ENCODE measurements around the gene MCHR1.
A peak's percentile ranks its signal among the peaks of the same experiment; 100 is the strongest.
"Not testable (repeated sequence)": the region's sequence is repeated elsewhere in the genome, so short reads cannot be mapped to it uniquely, and the experiment has no call there.

The MCHR1 gene, protein sequence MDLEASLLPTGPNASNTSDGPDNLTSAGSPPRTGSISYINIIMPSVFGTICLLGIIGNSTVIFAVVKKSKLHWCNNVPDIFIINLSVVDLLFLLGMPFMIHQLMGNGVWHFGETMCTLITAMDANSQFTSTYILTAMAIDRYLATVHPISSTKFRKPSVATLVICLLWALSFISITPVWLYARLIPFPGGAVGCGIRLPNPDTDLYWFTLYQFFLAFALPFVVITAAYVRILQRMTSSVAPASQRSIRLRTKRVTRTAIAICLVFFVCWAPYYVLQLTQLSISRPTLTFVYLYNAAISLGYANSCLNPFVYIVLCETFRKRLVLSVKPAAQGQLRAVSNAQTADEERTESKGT

DNA sequence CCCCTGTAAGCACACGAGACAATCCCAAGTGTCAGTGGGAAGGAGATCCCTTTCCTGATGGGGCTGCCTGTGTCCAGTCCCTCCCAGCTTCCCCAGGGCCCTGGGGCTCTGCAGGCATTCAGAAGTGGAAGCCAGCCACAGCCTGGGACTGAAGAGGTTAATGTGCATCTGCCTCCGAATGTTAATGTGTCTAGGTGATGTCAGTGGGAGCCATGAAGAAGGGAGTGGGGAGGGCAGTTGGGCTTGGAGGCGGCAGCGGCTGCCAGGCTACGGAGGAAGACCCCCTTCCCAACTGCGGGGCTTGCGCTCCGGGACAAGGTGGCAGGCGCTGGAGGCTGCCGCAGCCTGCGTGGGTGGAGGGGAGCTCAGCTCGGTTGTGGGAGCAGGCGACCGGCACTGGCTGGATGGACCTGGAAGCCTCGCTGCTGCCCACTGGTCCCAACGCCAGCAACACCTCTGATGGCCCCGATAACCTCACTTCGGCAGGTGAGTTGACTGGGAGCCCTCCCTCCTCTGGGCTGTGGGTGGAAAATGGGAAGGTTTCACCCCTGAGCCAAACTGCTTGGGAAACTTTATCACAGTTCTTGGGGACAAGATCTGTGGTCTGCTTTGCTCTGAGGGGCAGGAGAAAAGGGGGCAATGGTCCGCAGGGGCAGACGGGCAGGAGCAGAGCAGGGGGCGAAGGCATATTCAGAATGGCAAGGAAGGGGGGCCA is at the start of gene MCHR1:
TSS of gene MCHR1 (plus strand) at position 236 of the 715 bp plus-strand sequence. CDS start at position 405, 169 bp downstream.
- FAIRE-seq, result no peak

DNA sequence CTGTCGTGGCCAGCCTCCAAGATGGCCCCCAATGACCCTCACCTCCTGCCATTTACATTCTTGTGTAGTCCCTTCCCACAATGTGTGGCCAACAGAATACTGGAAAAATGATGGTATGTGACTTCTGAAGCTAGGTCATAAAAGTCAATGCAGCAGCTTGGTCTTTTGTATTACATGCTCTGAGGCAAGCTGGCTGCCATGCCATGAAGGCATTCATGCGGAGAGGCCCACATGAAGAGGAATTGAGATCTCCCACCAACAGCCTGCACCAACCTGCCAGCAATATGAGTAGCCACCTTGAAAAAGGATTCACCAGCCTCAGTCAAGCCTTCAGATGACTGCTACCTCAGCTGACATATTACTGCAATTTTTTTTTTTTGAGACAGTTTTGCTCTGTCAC is 47.4 kb upstream of the MCHR1 start:
- no peak for FAIRE-seq

DNA sequence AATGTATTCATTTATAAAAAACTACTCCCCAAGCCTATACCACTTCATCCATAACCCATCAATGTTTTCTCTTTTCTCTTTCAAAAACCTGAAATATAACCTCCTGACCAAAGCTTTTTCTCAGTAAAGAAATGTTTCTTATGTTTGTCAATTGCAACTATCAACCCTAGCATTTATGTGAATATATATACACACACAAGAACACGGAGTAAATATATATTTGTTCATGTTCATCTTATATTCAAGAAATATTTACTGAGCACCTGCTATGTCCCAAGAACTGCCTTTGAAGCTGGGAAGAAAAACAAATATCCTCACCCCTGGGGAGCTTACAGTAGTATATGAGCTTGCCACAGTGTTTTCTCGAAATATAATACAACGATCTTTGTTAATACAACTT is 46.2 kb upstream of the MCHR1 start:
- FAIRE-seq, result no peak

DNA sequence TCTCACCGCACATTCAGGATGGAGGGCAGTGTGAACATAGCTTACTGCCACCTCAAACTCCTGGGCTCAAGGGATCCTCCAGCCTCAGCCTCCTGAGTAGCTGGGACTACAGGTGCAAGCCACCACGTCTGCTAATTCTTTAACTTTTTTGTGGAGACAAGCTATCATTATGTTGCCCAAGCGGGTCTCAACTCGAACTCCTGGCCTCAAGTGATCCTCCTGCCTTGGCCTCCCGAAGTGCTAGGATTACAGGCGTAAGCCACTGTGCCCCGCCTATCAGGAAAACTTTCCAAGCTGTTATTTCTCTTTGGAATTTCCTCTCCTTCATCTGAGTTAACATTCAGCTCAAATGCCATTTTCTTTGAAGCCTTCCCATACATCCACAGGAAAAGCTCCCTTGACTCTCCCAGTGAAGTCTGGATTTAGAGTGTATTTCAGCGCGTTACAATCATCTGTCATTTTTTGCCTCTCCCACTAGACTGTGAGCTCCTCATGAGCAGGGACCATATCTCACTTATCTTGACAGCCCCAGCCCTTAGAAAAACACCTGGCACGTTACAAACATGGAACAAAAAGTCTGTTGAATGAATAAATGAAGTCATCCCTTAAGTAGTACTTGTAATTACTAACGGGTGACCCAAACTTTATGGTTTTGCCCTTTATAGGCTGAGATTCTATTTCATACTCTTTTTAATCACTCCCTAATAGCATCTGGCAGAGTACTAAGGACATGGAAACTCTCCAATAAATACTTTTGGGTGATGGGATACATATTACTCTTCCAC is 45.0 kb upstream of the MCHR1 start:
- no peak for FAIRE-seq

DNA sequence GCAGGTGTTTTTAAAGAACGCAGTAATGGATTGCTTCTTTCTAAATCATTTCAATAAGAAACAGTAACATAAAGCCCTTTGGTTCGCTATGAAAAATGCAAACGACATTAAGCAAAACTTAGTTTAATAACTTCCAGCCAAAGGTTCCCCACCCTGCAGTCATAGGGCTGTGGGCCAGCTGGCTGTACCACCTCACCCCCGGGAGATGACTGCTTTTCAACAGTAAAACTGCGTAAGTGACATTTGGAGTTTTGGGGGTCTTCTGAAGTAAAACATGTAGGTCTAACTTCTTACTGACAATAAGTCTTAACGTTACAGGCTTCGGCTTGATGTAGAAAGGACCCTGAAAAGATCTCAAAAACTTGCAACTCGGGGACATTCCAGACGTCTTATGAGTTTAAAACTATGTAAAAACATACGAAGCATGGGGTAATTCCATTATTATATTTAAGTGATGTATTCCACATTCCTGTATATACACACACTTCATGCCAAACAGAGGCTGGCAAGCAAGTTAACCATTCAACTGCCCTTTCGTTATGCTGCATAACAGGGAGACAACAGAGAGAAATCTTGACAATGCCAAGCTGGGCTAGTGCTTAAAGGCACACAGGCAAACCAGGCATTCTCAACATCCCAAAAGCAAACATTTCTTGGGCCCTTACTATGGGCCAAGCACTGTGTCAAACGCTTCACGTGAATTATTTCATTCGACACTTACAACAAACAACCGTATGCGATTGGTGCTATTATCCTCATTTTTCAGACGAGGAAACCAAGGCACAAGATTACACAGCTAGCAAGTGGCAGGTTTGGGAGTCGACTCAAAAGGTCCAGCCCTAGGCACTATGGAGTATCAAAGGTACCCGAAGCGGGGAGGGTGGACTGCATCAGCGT is 44.0 kb upstream of the MCHR1 start:
- no peak for FAIRE-seq

DNA sequence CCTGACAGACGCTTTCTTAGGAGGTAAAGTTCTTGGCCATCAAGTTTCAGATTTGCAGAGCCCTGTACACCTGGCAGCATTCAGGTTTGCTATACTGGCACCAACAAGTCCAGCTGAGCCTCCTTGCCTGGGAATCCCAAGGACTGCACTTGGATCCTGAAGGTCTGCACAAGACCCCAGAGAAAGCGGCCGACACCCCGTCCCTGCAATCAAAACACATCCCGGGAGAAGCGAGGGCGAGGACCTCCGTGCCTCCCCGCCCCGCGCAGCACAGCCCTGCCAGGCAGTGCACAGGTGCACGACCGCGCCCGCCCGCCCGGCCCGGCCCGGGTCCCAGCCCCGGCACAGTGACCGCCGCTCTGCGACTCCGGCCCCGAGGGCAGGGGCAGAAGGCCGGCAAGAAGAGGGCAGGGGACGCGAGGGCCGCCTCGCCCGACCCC is 43.3 kb upstream of the MCHR1 start:
- no peak for FAIRE-seq

DNA sequence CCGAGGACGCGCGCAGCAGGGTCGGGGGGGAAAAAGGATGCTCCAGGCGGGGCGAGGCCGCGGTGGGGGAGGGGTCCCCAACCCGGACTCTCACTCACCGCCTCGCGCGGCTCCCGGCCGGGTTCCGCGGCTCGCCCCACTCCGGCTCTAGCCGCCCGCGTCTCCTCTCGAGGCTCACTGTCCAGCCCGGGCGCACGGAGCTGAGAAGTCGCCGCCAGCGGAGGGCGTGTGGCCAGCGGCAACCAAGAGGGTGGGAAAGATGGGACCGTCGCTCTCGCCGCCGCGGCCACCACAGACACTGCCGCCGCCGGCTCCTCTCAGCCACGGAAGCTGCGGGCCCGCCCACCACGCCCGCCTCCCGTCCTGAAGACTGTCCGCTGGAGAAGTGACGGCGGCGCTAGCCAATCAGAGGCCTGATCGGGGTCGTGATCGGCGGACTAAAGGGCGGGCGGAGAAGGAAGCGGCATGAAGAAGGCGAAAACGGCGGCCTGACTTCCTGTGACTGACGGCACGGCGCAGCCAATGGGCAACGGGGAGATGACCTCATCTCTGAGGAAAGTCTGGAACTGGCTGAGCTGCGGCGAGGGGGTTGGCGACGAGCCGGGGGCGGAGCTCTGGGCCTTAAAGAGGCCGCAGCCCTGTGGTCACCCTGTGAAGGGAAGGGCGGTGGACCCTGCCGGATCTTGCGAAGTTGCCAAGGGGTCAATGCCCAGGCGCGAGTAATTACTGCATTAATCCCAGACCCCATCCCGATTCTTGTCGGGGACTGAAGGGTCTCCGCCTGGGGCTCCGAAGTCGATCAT is 42.7 kb upstream of the MCHR1 start, which contains the start of gene MRTFA:
TSS of gene MRTFA (minus strand) at position 340 of the 803 bp plus-strand sequence.
- peak; percentile 95 for FAIRE-seq

DNA sequence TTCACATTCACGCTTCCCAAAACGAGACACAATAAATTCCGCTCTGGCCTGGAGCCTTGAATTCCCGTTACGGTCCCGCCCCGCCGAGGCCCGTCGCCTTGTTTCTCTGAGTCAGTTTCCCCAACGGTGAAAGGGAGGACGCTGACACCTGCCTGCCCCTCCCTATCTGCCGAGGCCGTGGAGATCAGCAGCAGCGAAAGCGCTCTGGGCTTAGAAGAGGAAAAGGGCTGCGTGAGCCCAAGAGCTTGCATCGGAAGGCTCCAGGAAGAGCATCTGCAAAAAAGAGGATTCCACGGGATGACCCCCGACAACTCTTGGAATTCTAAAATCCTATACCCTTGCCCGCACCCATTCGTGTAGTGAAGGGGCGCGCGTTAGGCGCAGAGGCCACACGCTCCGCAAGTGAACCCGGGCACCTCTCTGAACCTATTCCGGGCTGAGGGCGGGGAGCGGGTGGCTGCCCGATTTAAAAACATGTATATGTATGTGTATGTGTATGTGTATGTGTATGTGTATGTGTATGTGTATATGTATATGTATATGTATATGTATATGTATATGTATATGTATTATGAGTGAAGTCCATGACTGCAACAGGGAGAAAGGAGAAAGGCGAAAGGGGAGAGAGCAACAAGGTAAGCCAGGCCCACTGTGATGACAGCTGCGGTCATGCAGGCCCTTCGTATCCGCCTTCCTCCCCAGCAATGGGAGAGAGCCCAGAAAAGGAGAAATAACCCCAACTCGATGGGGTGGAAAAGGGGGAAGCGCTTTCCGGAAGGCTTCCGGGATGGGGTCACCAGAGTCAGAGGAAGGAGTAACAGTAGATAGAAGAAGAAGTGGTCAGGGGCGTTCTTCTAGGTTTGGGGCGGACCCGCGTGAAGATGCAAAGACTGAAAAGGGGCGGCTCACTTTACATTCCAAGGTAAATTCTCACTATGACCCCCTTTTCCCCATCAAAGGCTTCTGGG is 41.8 kb upstream of the MCHR1 start:
- no peak for FAIRE-seq

DNA sequence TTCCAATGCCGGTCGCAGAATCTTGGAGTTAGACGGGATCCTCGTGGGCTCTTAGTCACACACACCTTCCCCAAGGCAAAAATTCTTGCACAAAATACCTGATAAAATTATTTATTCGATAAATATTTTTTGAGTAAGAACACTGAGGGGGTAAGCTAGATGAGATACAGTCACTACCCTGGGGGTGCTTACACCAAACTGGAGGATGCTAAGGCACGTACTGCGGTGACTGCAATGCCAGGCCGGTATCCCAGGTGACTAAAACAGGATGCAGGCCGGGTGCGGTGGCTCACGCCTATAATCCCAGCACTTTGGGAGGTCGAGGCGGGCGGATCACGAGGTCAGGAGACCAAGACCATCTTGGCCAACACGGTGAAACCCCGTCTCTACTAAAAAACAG is 41.0 kb upstream of the MCHR1 start:
- FAIRE-seq, result no peak

DNA sequence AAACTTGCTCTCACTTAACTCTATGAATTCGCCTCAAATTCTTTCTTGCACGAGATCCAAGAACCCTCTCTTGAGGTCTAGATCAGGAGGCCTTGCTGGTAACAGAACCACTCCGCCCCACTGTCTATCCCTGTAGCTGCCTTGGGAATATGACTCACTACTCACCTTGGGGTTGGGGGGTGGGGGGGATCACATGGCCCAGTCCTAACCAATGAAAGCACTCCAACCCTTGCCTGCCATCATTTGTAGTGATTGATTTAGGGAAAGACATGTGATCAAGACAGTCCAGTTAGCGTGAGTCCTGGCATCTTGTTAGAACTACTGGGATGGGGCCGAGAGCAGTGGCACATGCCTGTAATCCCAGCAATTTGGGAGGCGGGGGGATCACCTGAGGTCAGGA is 38.0 kb upstream of the MCHR1 start:
- FAIRE-seq, result no peak

DNA sequence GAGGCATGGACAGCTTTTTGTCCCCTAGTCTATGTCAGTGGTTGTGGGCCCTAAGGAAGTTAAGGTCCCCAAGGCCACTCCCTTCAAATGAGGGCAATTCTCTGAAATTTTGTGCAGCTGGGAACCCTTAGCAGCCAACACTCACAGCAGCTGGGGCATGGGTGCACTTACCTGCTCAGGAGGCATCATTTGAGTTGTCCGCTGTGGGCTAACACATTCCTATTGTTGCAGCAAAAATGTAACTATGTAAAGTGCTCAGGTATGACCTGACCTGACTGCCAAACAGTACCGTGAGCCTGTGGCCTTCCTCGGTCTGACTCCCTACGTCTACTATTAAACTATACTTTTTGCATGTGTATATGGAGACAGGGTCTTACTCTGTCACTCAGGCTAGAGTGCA is 37.0 kb upstream of the MCHR1 start:
- FAIRE-seq, result no peak

DNA sequence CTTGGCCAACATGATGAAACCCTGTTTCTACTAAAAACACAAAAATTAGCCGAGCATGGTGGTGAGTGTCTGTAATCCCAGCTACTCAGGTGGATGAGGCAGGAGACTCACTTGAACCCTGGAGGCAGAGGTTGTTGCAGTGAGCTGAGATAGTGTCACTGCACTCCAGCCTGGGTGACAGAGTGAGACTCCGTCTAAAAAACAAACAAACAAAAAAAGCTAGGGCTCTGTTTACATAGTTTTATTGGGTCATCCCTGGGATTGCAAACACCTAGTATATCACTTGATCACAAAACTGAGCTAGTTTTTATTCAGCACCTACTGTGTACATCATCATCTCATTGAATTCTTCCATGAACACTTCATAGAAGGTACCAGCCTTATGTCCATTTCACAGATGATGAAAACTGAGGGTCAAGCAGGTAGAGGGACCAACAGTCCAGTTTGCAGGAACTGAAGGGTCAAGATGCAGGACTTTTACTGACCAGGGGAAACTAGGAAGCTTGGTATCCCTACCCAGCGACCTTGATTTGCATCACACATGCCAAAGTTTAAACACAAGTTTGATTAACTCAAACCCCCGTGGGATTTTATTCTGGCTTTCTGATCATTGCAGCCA is 33.6 kb upstream of the MCHR1 start:
- no peak for FAIRE-seq

DNA sequence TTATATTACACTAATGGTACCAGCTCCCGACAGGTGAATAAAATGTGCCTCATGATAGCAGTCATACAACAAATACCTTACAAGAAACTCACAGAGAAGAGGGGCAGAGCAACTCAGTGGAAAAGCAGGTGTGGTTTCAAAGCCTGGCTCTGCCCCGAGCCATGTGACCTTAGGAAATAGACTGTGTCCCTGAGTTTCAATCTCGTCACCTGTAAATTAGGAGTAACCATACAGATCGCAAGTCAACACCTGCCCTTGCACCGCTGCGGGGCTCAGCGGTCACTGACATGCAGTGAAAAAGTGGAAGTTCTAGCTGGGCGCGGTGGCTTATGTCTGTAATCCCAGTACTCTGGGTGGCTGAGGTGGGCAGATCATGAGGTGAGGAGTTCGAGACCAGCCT is 30.9 kb upstream of the MCHR1 start:
- FAIRE-seq, result no peak

DNA sequence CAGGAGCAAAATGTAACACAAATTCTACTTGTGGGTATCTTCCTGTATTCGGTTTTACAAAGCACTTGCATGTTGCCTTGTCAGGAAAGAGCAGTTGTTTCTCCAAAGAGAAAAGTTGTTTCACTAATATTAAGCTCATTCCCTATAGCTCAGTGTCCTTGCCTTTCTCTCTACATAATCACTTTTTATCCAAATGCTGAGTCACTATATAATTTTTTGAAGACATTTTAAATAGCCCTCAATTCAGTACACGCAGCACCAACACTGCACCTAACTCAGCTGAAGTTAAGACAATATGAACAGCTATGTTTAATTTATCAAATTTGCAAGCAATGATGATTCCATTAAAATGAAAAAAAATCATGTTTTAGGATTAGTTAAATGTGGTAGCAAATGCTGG is 28.2 kb upstream of the MCHR1 start:
- FAIRE-seq, result no peak

DNA sequence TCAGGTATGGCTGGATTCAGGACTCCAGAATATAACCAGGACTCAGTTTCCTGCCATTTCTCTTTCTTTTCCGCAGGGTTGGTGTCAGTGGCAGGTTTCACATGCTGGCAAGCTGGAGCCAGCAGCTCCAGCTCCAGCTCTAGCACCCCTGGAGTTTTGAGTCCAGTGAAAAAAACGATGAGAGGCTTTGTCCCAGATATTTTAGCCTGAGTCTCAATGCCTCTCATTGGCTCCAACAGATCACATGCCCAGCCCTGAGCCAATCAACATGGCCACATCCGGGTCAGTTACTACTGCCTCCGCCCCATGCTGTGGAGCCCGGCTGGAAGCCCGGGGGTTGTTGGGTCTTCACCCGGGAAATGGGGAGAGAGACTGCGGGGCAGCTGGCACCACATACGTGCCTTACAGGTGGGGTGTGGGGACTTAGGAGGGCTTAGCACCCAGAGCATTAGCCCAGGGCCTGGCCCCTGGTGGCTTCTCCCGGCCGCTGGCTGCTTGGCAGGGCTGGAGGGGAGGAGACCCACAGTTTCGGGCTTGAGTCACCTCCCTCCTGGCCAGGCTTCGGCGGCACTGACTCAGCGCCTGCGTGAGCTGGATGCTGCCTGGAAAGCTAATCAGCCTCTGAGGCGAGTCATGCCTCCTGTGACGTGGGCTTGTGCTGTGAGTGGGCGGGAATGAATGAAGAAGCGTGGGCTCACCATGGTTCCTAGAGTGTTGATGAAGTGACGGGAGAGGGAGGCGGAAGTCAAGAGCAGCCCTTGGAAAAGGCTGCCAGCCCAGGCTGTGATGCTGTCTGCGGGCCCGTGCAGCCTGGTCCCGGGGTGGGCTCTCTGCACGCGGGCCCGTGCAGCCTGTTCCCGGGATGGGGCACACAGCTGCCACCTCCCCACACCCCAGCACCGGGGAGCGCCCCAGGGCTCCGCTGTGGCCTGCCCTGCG is 27.5 kb upstream of the MCHR1 start:
- FAIRE-seq, result peak; percentile 96

DNA sequence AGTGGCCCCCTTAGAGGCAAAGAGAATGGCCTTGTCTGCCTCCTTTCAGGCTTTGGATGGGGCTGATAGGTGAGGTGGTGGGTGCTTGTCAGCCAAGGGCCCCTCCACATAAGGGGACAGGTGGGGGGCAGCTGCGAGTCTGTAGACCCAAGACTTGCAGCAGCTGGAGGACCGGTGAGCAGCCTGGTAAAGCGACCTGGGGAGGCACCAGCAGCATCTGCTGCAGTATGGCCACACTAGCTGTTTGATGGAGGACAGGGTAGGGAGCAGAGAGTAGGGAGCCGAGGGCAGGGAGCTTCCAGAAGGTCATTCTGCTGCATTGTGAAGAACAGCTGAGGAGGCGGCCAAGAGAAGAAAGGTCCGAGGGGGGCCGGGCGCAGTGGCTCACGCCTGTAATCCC is 25.9 kb upstream of the MCHR1 start:
- no peak for FAIRE-seq

DNA sequence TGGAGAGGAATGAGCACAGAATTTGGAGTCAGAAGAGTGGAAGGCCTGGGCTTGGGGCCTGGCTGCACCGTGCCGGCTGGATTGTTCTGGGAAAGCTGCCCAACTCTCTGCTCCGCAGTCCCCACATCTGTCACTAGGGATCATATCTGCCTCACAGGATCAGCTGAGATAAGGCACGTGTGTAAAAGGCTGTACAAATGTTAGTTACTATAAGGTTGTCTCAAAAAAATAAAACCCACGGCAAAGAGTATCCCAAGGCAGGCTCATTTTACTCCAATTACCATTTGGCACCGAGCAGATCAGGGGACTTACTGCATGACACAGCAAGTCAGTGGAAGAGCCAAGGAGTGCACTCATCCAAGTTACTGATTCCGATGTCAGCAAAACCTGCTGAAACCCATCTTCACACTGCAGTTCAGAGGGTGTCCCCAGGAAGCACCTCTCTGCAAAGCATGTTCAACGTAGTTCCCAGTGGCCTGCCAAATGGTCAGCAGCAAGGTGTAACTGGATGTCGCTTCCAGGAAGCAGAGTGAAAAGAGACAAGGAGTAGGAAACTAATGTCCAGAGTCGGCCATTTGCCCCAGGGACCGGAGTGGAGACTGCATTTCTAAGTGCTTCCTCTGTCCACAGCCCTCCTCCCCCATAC is 24.6 kb upstream of the MCHR1 start:
- FAIRE-seq, result no peak

DNA sequence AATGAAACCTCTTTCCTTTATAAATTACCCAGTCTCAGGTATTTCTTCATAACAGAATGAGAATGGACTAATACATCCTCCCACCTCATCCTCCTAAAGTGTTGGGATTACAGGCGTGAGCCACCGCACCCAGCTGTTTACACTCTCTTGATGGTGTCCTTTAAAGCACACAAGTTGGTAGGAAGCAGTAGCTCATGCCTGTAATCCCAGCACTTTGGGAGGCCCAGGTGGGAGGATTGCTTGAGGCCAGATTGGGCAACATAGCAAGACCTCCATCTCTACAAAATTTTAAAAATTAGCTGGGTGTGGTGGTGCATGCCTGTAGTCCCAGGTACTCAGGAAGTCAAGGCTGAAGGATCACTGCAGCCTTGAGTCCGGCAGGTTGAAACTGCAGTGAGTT is 23.3 kb upstream of the MCHR1 start:
- not testable (repeated sequence) for FAIRE-seq

Data from A204.1 (cell line).